Adrenal gland (tissue), 12 donors: ENCODE measurements around the gene PTGIS. TPM values are rescaled to one million over a fixed set of nuclear protein-coding genes. Genes with fewer than 3 reads are reported as not detected.
A peak's percentile ranks its signal among the peaks of the same experiment; 100 is the strongest.

ENCODE experiments used
- DNase-seq, 7 donors: peaks; one replicate each; pipeline ENCODE4 v3.0.0-alpha.2; 2019 to 2020
- H3K27ac ChIP-seq, 5 donors: fragments of 200-600 bp; sonication (generic) in 4 of 5; 1 replicate in 3 of 5; 2 replicates in 2 of 5; pipeline versions ENCODE4 v1.5.1 to v1.8.0; 2016 to 2020; ENCODE audit warnings: mild to moderate bottlenecking in 1 of 5
- H3K27me3 ChIP-seq: fragments of 200-600 bp; 2 replicates; pipeline ENCODE4 v1.8.0; 2021
- H3K36me3 ChIP-seq, 2 donors: fragments of 200-600 bp; replicated peaks in 1 of 2; 1 replicate in 1 of 2; 2 replicates in 1 of 2; pipeline versions ENCODE4 v1.5.1 to v1.8.0; 2018 to 2022
- H3K4me1 ChIP-seq, 2 donors: fragments of 200-600 bp; replicated peaks in 1 of 2; 1 replicate in 1 of 2; 2 replicates in 1 of 2; pipeline versions ENCODE4 v1.5.1 to v1.8.0; 2018 to 2021
- H3K4me3 ChIP-seq, 4 donors: fragments of 200-600 bp; sonication (generic) in 3 of 4; one replicate each; pipeline ENCODE4 v1.5.1; 2016 to 2018
- H3K9me3 ChIP-seq, 3 donors: fragments of 200-600 bp; sonication (generic) in 1 of 3; replicated peaks in 1 of 3; 1 replicate in 2 of 3; 2 replicates in 1 of 3; pipeline versions ENCODE4 v1.5.1 to v1.8.0; 2016 to 2021
- CTCF ChIP-seq, 6 experiments: fragments of 450-650 bp in 4 of 6; fragments of 200-600 bp in 2 of 6; sonication (generic) in 1 of 6; IDR thresholded peaks; 1 replicate in 5 of 6; 2 replicates in 1 of 6; pipeline versions ENCODE4 v1.5.1 to v1.8.0; 2016 to 2021; ENCODE audit warnings: antibody characterized with exemption in 6 of 6, mild to moderate bottlenecking in 2 of 6, moderate library complexity in 1 of 6
- POLR2A ChIP-seq, 2 donors: fragments of 450-650 bp; IDR thresholded peaks; one replicate each; pipeline ENCODE4 v1.6.1; 2017; ENCODE audit warnings: antibody characterized with exemption in 2 of 2, mild to moderate bottlenecking in 2 of 2, moderate library complexity in 1 of 2
- WGBS, 4 donors: extraction: QIAGEN DNeasy Blood & Tissue Kit in 2 of 4; methylation state at CpG; one replicate each; pipeline versions ENCODE4 v1.1.5 to v1.1.7; 2013 to 2017; 5-methylcytosine and 5-hydroxymethylcytosine counted together
- intact Hi-C, 2 donors: fragments of 100-400 bp; cut with DNase I; formaldehyde crosslinking; loops; one replicate each; pipeline versions ENCODE4 v1.14.1 to v1.15.0; 2022 to 2023
- polyA plus RNA-seq, 3 donors: library from polyadenylated mRNA; stranded (reverse); fragments of 200-250 nt in 2 of 3; fragments of 350-450 nt in 1 of 3; fragmentation: Illumina TruSeq in 1 of 3; extraction: RNeasy Lipid Tissue Mini Kit (QIAGEN cat#74804) in 1 of 3; gene quantifications; one replicate each; pipeline ENCODE4 v1.2.3, GENCODE V29; 2013 to 2014
- total RNA-seq, 9 donors: library from RNA; depleted of rRNA in 4 of 9; stranded (reverse); fragments of >200 nt in 4 of 9; fragments of 120-200 nt in 1 of 9; fragmentation: NEBNext Ultra II Directional in 1 of 9; extraction: Animal tissue kit (Norgen Biotek cat#: 25700) in 1 of 9; gene quantifications; one replicate each; pipeline versions ENCODE4 v1.1.0 to v1.2.4, GENCODE V29; 2013 to 2023
- donor health status: healthy with polysubstance abuse.
- donor health status: Bipolar disorder and iron deficiency.
- donor health status: DM: yes; HTN: yes; CAD: no.
- donor health status: DM: no; HTN: no; CAD: no.
- donor health status: DM: no; HTN: no; CAD: no.
- donor health status: DM: yes; HTN: yes; CAD: no.

The PTGIS gene
- total and polyA plus RNA-seq, 12 donors = 3.5 to 34.2 (median 8.0) TPM

DNA sequence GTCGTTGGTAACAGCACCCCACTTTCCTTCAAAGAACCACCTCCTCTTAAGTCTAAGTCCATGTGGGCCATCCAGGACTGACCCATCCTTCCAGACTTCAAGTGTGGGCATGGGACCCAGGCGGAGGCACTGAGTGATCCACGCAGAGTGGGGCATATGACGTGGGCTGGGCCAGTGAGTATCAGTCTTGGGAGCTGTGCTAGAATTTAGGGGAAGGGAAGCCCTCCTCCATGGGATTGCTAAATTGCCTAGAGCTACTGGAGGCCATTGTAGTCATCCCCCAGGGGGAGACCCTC, 50.2 kb downstream of the PTGIS start:
- H3K27me3 ChIP-seq = no peaks in the 10 kb centered on the region
- DNase-seq = no peak
- no peaks in the 10 kb centered on the region for H3K4me1 ChIP-seq
- H3K9me3 ChIP-seq = no peaks in the 10 kb centered on the region
- TF ChIP-seq CTCF (IDR thresholded peaks at IDR 0.05) (no peak), POLR2A (IDR thresholded peaks at IDR 0.05) (no peak)
- WGBS, 4 donors = 72 to 92% (median 87%) methylated on average over 4 of the region's 4 CpGs
- intact Hi-C loops = no loop called here
- H3K27ac ChIP-seq = no peak overlapping the region
- H3K4me3 ChIP-seq = no peak overlapping the region
- H3K36me3 ChIP-seq = no peaks in the 10 kb centered on the region

- Histone ChIP-seq H3K9me3 (no peaks in the 10 kb centered on the region), H3K27me3 (no peaks in the 10 kb centered on the region), H3K27ac (no peak overlapping the region), H3K4me3 (no peak overlapping the region), H3K36me3 (no peaks in the 10 kb centered on the region), H3K4me1 (no peaks in the 10 kb centered on the region)
- WGBS, 4 donors = 61 to 72% (median 66%) methylated on average over 13 to 17 of the region's 17 CpGs
- TF ChIP-seq POLR2A (IDR thresholded peaks at IDR 0.05) = no peak
- TF ChIP-seq CTCF (IDR thresholded peaks at IDR 0.05) = no peak
- intact Hi-C loops = no loop called here
- peak in 1 of 7 donors; percentile 16 for DNase-seq
Observed at GRCh38 chr20:49516916-49517804, 50.8 kb downstream of the PTGIS start.

GRCh38 chr20:49515586-49515985, 52.4 kb downstream of the PTGIS start:
- DNase-seq = no peak
- Histone ChIP-seq H3K27me3 (no peaks in the 10 kb centered on the region), H3K4me3 (no peak overlapping the region), H3K27ac (no peak overlapping the region), H3K4me1 (no peaks in the 10 kb centered on the region), H3K36me3 (no peaks in the 10 kb centered on the region), H3K9me3 (no peaks in the 10 kb centered on the region)
- 53 to 63% (median 60%) methylated on average over 3 of the region's 3 CpGs for WGBS, 4 donors
- intact Hi-C loops = no loop called here
- TF ChIP-seq POLR2A (IDR thresholded peaks at IDR 0.05) = no peak
- no peak for TF ChIP-seq CTCF (IDR thresholded peaks at IDR 0.05)

GRCh38 chr20:49513517-49513916, 54.4 kb downstream of the PTGIS start:
- Histone ChIP-seq H3K27me3 (no peaks in the 10 kb centered on the region), H3K9me3 (no peaks in the 10 kb centered on the region), H3K27ac (no peak overlapping the region), H3K36me3 (no peaks in the 10 kb centered on the region), H3K4me1 (no peaks in the 10 kb centered on the region), H3K4me3 (no peak overlapping the region)
- 79 to 84% (median 81%) methylated on average over 2 of the region's 2 CpGs for whole genome bisulfite sequencing, 4 donors
- intact Hi-C loops = no loop called here
- TF ChIP-seq CTCF (IDR thresholded peaks at IDR 0.05) (no peak), POLR2A (IDR thresholded peaks at IDR 0.05) (no peak)
- DNase-seq = no peak
